ENCODE data around the gene PTPN7.

GRCh38 chr1:202117898-202118371, 42.5 kb downstream of the PTPN7 start:
- TF ChIP-seq CTCF (IDR thresholded peaks at IDR 0.05; ENCODE audit: low read depth, low read length) (no peak), EZH2phosphoT487 (IDR thresholded peaks at IDR 0.05; ENCODE audit: low read depth) (no peak)

Data from OCI-LY3 (cell line).